ENCODE measurements around the gene NUP37. TPM values are rescaled to one million over a fixed set of nuclear protein-coding genes. Genes with fewer than 3 reads are reported as not detected.

The NUP37 gene
- total and polyA plus RNA-seq, 2 of the 13 experiments (the other 11 are each of a cell fraction or from before 2014, with no cell fraction given) = 50.6 to 80.1 TPM

DNA sequence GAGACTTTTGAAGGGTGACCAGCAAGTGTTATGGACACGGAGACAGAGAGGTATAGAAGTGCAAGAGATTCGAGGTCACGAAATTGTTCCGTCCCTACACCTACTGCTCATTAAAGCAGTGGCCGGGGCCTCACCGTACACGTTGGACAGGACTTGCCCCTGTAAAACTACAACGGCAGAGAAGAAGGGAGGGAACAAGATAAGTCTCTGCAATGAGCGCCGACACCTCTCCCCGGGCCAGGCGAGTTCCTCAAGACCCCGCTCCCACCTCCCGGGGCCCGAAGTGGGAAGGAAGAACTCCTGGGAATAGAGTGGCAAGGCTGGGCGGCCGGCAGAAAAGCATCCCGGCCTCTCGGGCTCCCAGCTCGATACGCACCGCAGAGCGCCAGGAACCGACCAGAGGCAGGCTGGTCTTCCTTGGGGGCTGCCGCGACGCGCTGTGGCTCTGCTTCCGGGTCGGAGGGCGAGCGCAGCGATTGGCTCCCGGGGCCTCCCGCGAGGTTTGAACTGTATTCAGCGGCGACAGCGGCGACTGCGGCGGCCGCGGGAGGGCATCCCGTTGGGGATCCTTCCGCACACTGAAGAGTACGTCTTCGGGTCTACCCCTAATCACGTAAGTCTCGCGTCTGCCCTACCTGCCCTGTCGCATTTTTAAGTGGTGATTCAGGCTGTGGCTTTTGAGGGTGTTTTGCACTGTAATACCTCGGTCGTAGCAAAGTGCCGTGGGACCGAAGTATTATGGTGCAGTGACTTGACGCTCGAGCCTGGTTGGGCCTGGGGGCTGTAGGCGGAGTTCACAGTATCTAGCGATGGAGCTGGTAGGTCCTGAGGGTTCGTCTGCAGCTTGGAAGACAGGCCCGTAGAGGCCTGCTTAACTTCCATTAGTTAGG lies at the start of gene NUP37, which contains the start of gene PARPBP (continued):
- TF ChIP-seq NFAT5 (CRISPR knock-in tag; IDR thresholded peaks at IDR 0.05) = 0 out of 2 replicates have a peak, but pooled peaks have one; percentile 64
- TF ChIP-seq KAT8 (CRISPR knock-in tag; IDR thresholded peaks at IDR 0.05) = peak; percentile 94
- peak; percentile 90; the same call in 1 of the 2 replicates for TF ChIP-seq NAIF1 (CRISPR knock-in tag; IDR thresholded peaks at IDR 0.05; ENCODE audit: borderline replicate concordance)
- 0 out of 2 replicates have a peak, but pooled peaks have one; percentile 18 for TF ChIP-seq JUN (CRISPR knock-in tag; IDR thresholded peaks at IDR 0.05)
- no peak for TF ChIP-seq NFE2 (CRISPR knock-in tag; IDR thresholded peaks at IDR 0.05)
- peak; percentile 97 for TF ChIP-seq ARID2 (CRISPR knock-in tag; IDR thresholded peaks at IDR 0.05; ENCODE audit: borderline replicate concordance)
- TF ChIP-seq, protein P1, sequence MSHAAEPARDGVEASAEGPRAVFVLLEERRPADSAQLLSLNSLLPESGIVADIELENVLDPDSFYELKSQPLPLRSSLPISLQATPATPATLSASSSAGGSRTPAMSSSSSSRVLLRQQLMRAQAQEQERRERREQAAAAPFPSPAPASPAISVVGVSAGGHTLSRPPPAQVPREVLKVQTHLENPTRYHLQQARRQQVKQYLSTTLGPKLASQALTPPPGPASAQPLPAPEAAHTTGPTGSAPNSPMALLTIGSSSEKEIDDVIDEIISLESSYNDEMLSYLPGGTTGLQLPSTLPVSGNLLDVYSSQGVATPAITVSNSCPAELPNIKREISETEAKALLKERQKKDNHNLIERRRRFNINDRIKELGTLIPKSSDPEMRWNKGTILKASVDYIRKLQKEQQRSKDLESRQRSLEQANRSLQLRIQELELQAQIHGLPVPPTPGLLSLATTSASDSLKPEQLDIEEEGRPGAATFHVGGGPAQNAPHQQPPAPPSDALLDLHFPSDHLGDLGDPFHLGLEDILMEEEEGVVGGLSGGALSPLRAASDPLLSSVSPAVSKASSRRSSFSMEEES (CRISPR knock-in tag; IDR thresholded peaks at IDR 0.05) = 0 out of 2 replicates have a peak, but pooled peaks have one; percentile 48
- TF ChIP-seq SIX4 (CRISPR knock-in tag; IDR thresholded peaks at IDR 0.05) = no peak
- no peak for TF ChIP-seq ZNF556 (CRISPR knock-in tag; IDR thresholded peaks at IDR 0.05; ENCODE audit: borderline replicate concordance)
- peak; percentile 81 for TF ChIP-seq PHF21A (CRISPR knock-in tag; IDR thresholded peaks at IDR 0.05)
- TF ChIP-seq PHF8 (CRISPR knock-in tag; IDR thresholded peaks at IDR 0.05) = peak; percentile 88
- peak; percentile 61 for TF ChIP-seq REL (CRISPR knock-in tag; conservative IDR thresholded peaks at IDR 0.05)
- peak; percentile 77 for TF ChIP-seq ZNF883 (CRISPR knock-in tag; IDR thresholded peaks at IDR 0.05; ENCODE audit: not compliant biosample characterization)
- TF ChIP-seq ZNF337 (CRISPR knock-in tag; IDR thresholded peaks at IDR 0.05; ENCODE audit: borderline replicate concordance, low read depth) = 0 out of 2 replicates have a peak, but pooled peaks have one; percentile 62
- TF ChIP-seq, protein P2, sequence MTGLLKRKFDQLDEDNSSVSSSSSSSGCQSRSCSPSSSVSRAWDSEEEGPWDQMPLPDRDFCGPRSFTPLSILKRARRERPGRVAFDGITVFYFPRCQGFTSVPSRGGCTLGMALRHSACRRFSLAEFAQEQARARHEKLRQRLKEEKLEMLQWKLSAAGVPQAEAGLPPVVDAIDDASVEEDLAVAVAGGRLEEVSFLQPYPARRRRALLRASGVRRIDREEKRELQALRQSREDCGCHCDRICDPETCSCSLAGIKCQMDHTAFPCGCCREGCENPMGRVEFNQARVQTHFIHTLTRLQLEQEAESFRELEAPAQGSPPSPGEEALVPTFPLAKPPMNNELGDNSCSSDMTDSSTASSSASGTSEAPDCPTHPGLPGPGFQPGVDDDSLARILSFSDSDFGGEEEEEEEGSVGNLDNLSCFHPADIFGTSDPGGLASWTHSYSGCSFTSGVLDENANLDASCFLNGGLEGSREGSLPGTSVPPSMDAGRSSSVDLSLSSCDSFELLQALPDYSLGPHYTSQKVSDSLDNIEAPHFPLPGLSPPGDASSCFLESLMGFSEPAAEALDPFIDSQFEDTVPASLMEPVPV (CRISPR knock-in tag; IDR thresholded peaks at IDR 0.05) = peak; percentile 92; the same call in 1 of the 2 replicates
